HG03103 (cell line): Measurements from ENCODE around the gene CNOT1.

Experiments used
- ATAC-seq: cut with Tn5 transposase; IDR thresholded peaks from one replicate; pipeline ENCODE4 v1.9.1; 2021; ENCODE audit warnings: low read depth; ENCODE audit not compliant: unreplicated experiment

The CNOT1 gene

DNA sequence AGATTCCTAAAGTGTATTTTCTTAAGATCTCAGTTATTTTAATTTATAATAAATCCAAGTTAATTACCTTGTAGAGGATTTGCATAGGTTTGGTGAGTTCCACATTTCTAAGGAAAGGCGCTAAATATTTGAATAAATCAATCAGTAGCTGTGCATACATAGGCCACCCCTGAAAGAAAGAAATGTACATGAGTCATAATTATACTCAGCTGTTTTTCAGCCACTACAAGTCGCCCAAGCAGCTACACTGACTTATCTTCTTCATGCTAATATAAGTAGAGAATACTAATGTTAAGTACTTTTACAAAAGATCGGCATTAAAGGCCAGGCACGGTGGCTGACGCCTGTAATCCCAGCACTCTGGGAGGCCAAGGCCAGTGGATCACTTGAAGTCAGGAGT is 99.4 kb downstream of the CNOT1 start:
- ATAC-seq: no peak

DNA sequence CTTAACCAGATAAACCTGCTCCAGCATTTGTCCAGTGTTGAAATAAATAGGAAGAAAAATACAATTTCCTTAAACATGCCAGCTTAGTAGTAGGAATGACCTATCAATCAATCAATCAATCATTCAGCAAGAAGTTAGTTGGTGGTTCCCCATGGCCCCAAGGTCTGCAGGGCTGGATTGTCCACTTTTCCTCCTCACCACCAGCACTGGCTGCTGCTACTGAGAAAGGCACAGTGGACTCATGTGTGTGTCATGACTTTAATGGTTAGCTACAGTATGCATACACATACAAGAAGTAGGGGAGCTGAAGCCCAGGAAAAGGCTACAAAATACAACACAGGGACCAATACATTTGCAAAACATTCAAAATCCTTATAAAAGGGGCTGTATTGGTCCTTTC is 109.9 kb downstream of the CNOT1 start:
- ATAC-seq: no peak

DNA sequence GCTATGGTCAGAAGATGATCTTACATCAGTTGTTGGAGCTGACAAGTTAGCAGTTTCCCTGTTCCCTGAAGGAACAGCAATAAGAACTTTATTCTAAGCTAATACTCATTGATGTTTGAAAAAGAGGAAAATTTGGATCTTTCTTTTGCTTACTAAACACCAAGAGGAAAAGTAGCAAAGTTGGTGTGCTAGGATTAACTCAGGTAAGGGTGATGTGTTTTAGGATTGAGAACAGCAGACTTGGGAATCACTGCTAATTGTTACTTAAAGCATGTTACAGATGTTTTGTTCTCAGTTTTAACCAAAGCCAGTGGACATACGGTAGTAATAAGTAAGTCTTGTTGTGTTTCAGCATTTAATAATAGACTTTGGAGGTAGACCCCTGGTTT is 110.7 kb downstream of the CNOT1 start:
- no peak for ATAC-seq

DNA sequence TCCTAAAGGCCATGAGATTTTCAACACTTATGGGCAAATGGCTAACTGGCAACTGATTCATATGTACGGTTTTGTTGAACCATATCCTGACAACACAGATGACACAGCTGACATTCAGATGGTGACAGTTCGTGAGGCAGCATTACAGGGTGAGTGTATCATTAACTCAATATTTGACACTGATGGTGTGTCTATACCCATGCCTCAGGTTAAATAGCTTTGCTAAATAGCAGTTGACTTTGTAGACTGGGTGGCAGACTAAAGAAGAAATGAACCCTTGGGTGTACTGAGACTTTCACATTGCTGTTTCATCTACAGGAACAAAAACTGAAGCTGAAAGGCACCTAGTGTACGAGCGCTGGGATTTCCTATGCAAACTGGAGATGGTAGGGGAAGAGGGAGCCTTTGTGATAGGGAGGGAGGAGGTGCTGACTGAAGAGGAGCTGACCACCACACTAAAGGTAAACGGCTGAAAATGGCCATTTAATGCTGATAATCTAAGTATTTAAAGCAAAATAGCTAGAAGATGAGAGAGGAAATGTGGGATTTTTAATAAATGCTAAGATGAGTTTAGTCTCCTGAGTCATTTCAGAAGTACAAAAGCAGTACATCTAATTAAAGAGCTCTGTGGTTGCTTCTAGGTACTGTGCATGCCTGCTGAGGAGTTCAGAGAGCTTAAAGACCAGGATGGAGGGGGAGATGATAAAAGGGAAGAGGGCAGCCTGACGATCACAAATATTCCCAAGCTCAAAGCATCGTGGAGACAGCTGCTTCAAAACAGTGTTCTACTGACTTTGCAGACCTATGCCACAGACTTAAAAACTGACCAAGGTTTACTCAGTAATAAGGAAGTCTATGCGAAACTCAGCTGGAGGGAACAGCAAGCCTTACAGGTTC is 111.3 kb downstream of the CNOT1 start:
- peak; percentile 37 for ATAC-seq

DNA sequence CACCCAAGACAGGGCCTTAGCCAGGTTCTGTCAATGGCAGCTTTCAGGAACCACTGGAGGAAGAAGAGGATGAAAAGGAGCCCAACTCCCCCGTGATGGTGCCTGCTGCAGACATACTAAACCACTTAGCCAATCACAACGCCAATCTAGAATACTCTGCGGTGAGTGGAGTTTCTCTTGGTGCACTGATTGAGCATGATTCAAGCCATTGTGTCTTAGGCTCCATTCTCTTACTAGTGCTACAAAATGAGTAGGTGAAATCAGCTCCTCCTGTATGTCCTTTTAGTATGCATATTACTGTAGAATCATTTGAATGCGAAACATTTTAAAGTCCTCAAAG is 112.9 kb downstream of the CNOT1 start:
- ATAC-seq: no peak

DNA sequence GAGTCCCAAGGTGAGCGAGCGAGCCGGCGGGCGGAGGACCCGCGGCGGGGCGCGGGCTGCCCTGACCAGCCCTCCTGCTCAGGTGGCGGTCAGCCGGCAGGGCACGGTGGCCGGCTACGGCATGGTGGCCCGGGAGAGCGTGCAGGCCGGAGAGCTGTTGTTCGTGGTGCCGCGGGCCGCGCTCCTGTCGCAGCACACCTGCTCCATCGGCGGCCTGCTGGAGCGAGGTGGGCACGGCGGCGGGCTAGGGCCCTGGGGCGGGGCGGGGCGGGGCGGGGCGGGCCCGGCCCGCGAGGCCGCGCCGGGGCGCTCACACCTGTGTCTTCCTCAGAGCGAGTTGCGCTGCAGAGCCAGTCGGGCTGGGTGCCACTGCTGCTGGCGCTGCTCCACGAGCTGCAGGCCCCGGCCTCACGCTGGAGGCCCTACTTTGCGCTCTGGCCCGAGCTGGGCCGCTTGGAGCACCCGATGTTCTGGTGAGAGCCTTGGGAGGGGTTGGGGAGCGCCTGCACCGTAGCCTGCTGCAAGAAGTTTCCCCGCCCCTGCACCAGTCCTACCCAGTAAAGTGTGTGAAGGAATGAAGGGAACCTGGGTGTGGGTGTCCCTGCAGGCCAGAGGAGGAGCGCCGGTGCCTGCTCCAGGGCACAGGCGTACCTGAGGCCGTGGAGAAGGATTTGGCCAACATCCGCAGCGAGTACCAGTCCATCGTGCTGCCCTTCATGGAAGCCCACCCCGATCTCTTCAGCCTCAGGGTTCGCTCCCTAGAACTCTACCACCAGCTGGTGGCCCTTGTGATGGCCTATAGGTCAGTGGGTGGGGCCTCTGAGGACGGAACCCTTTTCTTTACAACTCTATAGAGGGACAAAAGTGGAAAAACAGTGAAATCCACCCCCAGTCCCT is 113.5 kb downstream of the CNOT1 start:
- ATAC-seq: peak; percentile 29

DNA sequence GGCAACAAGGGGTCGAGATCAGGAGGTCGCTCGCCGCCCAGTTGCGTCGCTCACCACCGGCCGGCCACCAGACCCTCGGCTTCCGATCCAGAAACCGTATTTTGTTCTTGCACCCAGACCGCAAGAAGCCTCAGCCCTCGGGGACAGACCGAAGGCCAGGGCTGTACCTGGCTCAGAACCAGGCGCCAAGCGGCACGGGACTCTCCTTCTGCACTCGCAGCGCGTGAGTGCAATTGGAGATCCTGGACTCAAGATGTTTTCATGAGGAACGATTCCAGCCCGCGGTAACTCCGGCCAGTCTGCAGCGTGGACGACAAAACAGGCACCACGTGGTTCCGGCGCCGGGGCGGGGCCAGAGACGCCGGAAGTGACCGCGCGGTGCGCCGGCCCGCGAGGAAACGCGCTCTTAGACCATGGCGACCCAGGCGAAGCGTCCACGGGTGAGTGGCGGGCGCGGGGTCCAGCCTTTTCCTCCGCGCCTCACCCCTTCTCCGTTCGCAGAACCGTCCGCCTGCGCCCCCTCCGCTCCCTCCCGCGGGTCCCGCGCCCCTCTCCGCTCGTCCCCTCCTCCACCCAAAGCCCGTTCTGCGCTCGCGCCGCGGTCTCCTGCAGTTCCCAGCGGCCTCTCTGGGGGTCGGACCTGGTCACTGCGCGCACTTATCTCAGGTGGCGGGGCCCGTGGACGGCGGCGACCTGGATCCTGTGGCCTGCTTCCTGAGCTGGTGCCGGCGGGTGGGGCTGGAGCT is 114.3 kb downstream of the CNOT1 start, which contains the start of gene SETD6:
TSS of gene SETD6 (plus strand) at position 393 of the 746 bp plus-strand sequence. CDS start at position 414, 21 bp downstream.
- peak; percentile 64 for ATAC-seq

DNA sequence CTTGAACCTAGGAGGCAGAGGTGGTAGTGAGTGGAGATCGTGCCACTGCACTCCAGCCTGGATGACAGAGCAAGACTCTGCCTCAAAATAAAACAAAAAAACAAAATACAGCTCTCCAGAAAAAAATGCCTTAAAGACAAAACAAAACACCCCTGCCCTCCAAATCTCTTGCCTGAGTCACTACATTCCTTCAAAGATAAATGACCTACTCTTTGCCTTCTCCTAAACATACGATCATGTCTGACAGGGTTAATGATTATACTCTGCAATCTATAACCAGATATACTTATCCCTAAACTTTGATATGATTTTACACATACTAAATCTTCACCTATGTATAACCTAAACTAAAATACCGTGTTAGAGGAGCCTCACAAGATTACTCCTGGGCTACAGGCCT is 115.8 kb downstream of the CNOT1 start:
- ATAC-seq: no peak

DNA sequence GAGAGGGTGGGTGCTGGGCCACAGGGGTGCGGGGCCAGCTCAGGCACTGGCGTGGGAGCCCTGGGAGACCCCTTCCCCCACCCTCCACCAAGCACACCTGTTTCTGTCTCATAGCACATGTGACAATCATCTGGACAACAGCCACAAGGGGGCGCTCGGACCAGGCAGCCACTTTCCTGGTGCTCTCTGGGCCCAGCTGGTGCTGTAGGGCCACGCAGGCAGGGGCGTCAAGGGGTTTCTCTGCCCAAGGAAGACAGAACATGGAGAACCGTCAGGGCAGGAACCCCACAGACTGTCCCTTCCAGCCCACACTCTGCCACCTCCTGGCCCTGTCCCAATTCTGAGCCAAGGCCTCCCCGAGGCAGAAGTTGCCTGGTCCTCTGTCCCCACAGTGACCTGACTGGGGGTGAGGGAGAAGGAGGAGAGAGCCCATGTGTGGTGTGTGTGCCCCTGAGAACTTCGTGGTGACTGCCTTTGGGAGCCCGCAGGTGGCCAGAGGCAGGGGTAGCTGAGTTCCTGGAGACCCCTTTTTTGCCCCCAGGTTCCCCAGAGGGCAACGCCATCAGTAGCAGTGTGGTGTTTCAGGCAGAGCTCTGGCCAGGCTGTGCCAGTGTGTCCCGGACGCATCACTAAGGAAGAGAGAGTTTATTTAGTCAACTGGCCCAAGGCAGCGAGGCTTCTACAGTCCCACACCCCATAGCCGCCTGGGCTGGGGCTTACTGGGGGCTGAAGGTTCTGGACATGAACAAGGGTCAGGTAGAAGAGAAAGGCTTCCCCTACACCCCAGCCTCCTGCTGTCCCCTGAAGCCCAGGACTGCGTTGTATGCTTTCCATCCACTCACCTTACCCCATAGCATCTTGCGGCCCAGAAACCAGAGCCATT is 117.5 kb downstream of the CNOT1 start:
- ATAC-seq: no peak

DNA sequence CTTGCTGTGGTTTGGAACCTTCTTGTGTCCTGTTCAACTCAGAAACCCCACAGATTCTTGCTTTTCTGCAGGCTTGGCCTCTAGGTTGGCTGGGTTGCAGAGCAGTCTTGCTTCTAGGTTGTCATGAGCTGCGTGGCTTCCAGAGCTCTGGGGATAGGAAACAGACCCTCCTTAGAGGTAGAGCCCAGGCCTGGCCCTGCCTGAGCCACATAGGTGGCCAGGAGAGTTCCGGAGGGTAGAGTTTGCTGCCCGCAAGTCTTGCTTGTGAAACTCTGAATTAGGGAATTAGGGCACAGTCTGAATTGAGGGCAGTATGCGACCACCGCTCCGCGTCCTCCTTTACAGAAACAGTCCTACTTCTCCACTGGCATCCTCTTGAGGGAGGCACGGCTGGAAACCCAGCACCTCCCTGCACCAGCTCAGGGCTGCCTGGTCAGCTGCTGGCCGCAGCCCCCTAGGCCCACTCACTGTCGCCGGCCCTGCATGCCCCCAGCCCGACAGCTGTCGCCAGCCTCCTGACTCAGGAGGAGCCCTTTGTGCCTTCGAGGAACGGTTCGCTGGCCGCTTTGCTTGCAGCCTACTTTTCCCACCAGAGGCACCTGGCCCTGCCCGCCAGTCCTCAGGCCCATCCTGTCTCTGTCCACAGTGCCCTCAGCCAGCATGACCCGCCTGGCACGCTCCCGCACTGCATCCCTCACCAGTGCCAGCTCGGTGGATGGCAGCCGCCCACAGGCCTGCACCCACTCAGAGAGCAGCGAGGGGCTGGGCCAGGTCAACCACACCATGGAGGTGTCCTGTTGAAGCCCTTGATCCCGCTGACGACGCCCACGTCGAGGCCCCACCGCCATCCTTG is 118.6 kb downstream of the CNOT1 start:
- no peak for ATAC-seq

DNA sequence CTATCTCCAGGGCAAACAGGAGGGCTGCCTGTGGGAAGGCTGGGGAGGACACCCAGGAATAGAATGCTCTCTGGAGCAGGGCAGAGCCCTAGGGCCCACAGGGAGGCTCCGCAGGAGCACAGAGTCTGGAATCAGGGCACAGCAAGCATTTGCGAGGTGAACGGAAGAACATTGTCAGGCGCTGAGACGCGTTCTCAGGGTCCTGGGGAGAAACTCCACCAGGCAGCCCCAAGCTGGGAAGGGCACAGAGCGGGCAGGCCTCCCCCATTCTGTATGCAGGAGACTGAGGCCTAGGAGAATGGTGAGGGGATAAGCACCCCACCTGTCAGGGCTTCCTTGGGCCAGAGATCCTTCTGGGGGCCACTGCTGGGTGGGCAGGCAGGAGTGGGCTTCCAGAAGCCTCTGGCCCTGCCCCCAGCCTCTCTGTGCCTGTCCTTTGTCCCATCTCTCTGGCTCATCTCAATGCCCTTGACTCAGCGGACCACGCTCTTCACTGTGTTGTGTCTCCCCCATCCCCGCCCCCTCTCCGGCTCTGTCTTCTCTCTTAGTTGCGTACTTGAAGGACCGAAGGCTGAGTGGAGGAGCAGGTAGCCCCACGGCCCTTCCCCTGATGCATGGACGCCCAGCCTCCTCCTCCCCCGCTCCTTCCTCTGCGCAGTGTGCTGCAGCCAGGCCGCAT is 119.4 kb downstream of the CNOT1 start:
- ATAC-seq: no peak

DNA sequence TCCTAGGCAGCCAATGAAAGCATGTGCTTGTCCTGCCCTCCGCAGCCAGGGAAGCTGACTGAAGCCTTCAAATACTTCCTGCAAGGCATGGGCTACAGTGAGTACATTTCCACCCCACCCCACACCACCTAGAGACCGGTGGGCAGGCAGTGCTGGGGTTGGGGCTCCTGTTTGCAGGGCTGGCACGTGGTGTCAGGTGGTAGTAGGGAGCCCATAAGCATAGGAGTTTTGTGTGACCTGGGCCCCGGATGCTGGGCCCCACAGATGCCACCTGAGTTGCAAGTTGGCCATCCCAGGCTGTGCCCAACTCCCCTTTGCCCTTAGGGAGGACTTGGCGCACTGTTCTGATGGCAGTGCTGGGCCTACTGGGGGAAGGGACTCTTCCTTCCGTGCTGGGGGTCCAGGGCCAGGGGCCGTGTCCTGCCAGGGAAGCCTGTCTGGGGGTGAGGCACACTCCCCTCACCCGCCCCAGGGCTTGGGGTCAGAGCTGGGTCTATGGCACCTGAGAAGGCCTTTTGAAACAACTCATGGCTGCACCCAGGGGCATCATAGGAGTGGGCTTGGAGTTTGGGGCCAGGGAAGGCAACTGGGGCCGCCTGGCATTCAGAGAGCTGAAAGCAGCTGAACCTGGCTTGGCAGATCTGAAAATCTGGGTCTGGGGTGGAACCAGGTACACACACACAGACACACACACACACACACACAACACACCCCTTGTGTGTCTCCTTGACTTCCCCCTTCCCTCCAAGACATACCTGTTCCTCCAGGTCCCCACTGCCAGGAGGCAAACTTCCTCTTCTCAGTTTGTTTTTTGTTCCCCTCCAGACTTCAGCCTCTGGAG is 120.2 kb downstream of the CNOT1 start:
- ATAC-seq: no peak

DNA sequence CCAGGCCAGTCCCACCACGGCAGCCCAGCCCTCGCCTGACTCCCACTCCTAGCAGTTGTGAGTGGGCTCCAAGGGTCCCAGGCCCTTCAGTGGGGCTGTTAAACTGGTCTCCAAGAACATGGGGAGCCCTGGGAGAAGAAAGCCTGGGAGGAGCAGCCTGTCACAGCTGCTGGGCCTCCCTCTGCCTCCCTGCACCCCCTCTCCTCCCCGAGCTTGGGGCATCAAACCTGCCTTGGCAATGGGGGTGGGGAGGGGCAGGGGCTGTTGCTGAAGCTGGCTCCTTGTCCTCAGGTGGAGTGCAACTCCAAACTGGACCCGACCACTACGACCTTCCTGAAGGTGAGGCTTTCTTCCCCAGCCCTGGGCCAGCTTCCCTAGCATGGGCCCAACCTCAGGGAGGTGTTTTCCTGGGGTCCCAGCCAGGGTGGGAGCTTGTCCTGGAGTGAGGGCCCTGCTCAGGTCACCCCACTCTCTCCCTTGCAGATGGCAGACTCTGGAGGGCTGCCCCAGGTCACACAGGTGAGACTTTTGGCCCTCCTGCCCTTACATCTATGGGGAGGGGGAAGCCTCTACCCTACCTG is 120.9 kb downstream of the CNOT1 start:
- ATAC-seq: no peak

DNA sequence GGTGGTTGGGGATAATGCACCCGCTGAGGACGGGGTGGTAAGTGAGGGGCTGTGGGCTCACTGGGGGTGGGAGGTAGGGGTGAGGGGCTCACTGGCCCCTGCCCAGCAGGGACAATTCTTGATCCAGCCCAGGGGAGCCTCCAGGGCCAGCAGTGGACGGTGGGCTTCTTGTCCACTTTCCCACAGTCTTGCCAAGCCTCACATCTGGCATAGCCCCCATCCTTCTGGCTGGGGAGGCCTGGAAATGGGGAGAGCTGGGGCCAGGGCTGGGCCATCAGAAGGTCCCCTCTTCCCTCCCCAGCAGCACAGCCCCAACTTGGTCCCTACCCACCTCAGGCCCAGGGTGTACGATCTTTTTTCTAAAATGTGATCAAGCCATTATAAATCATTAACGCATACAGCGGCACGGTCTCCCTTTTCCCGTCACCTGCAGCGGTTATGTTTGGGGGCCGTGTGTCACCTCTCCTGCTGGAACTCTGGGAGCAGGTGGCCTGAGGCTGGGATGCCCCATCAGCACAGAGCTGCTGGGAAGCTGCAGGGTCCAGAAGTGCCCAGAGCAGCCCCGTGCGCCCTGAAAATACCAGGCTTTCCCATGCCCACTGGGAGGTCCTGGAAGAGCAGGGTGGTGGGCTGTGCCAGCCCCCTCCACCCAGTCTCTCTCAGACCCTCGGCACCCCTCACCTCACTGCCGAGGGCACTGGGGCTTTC is 121.5 kb downstream of the CNOT1 start:
- no peak for ATAC-seq

DNA sequence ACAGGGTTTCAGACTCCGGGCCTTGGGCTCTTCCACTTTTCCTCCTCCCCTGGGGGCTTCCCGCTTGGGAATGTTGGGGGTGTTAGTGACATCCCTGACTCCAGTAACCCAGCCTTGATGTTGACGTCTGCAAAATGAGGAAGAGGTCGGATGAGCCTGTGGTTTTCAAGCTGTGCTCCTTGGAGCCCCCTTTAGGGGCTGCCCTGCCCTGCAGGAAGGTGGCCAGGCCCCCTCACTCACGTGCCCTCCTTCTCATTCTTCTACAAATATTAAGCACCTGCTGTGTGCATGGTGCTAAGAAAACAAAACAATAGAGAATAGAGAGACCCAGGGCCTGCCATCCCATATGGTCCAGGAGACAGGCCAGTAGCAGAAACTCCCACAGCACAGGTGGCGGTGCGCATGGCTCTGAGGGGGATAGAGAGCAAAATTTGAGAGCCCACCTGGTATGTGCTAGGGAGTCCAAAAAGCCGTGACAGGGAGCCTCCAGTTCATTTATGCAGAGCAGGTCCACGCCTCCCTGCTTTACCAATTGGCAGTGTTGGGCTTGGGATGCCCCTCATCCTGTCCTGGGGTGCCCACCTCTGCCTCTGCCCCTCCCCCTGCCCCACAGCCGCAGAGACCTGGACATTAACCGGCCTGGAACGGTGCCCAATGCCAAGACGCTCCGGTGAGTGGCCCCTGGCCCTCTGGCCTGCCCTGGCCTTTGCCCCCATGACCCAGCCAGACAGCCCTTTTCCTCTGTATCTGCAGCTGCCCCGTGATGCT is 122.2 kb downstream of the CNOT1 start:
- ATAC-seq: no peak
